ENCODE data around the gene DNAJC21. TPM values are rescaled to one million over a fixed set of nuclear protein-coding genes. Genes with fewer than 3 reads are reported as not detected.

DNAJC21 gene
- total RNA-seq, 1 donor from 2014 or later: 36.8 TPM

DNA sequence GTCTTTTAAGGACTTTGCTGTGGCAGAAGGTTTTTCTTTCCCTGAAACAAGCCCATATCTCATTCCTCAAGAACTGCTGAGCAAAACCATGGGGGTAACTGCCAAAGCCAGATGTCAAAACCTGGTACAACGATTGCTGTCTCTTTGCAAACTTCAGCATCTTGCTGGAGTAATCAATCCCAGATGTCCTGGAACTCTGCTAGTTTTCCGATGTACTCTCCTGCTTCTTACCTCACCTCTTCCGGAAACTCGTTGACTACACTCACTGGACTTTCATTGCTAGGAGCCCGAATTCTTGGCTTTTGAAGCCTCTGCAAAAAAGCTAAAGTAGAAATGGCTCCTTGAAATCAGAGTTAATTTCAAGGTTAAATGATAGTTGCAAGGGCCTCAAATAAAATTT lies 37.4 kb upstream of the DNAJC21 start:
- no peak for DNase-seq (ENCODE audit: low spot score)
- H3K27me3 Mint-ChIP-seq (ENCODE audit: unreplicated experiment): peaks cover 2% of the 10 kb centered on the region

GRCh38 chr5:34892414-34892813 lies 36.9 kb upstream of the DNAJC21 start:
- Mint-ChIP-seq H3K9me3 (ENCODE audit: unreplicated experiment) (no peaks in the 10 kb centered on the region), H3K27me3 (ENCODE audit: unreplicated experiment) (peaks cover 2% of the 10 kb centered on the region), H3K4me1 (ENCODE audit: unreplicated experiment) (no peaks in the 10 kb centered on the region), H3K4me3 (ENCODE audit: unreplicated experiment) (no peak overlapping the region), H3K36me3 (ENCODE audit: low read depth, unreplicated experiment) (no peaks in the 10 kb centered on the region), H3K27ac (ENCODE audit: unreplicated experiment) (no peak overlapping the region)
- TF ChIP-seq, protein P1, sequence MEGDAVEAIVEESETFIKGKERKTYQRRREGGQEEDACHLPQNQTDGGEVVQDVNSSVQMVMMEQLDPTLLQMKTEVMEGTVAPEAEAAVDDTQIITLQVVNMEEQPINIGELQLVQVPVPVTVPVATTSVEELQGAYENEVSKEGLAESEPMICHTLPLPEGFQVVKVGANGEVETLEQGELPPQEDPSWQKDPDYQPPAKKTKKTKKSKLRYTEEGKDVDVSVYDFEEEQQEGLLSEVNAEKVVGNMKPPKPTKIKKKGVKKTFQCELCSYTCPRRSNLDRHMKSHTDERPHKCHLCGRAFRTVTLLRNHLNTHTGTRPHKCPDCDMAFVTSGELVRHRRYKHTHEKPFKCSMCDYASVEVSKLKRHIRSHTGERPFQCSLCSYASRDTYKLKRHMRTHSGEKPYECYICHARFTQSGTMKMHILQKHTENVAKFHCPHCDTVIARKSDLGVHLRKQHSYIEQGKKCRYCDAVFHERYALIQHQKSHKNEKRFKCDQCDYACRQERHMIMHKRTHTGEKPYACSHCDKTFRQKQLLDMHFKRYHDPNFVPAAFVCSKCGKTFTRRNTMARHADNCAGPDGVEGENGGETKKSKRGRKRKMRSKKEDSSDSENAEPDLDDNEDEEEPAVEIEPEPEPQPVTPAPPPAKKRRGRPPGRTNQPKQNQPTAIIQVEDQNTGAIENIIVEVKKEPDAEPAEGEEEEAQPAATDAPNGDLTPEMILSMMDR (IDR thresholded peaks at IDR 0.05; ENCODE audit: unreplicated experiment): no peak
- no peak for DNase-seq (ENCODE audit: low spot score)

More for the DNA sequence above, 37.4 kb upstream of the DNAJC21 start:
- H3K9me3 Mint-ChIP-seq (ENCODE audit: unreplicated experiment): no peaks in the 10 kb centered on the region
- no peaks in the 10 kb centered on the region for H3K4me1 Mint-ChIP-seq (ENCODE audit: unreplicated experiment)
- H3K36me3 Mint-ChIP-seq (ENCODE audit: low read depth, unreplicated experiment): no peaks in the 10 kb centered on the region
- TF ChIP-seq, protein P1 (IDR thresholded peaks at IDR 0.05; ENCODE audit: unreplicated experiment): no peak
- no peak overlapping the region for H3K27ac Mint-ChIP-seq (ENCODE audit: unreplicated experiment)
- H3K4me3 Mint-ChIP-seq (ENCODE audit: unreplicated experiment): no peak overlapping the region

DNA sequence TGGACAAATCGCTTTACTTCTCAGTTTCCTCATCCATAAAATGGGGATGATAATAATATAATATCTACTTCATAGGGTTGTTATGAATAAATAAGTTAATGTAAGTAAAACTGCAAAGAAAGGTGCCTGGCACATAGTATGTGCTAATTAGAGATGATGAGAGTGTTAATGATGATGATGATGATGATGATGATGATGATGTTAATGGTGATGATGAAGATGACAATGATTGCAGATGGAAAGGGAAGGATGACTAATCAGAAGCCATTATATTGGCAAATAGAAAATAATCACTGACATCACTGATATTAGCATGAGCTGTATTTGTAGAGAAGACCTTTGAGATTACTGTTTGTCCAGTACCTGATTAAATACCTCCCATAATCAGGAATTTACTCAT lies 34.6 kb upstream of the DNAJC21 start:
- DNase-seq (ENCODE audit: low spot score): no peak
- TF ChIP-seq, protein P1 (IDR thresholded peaks at IDR 0.05; ENCODE audit: unreplicated experiment): no peak
- H3K9me3 Mint-ChIP-seq (ENCODE audit: unreplicated experiment): no peaks in the 10 kb centered on the region
- no peaks in the 10 kb centered on the region for H3K4me1 Mint-ChIP-seq (ENCODE audit: unreplicated experiment)
- H3K4me3 Mint-ChIP-seq (ENCODE audit: unreplicated experiment): no peak overlapping the region
- H3K27ac Mint-ChIP-seq (ENCODE audit: unreplicated experiment): no peak overlapping the region
- H3K36me3 Mint-ChIP-seq (ENCODE audit: low read depth, unreplicated experiment): no peaks in the 10 kb centered on the region
- H3K27me3 Mint-ChIP-seq (ENCODE audit: unreplicated experiment): no peaks in the 10 kb centered on the region

DNA sequence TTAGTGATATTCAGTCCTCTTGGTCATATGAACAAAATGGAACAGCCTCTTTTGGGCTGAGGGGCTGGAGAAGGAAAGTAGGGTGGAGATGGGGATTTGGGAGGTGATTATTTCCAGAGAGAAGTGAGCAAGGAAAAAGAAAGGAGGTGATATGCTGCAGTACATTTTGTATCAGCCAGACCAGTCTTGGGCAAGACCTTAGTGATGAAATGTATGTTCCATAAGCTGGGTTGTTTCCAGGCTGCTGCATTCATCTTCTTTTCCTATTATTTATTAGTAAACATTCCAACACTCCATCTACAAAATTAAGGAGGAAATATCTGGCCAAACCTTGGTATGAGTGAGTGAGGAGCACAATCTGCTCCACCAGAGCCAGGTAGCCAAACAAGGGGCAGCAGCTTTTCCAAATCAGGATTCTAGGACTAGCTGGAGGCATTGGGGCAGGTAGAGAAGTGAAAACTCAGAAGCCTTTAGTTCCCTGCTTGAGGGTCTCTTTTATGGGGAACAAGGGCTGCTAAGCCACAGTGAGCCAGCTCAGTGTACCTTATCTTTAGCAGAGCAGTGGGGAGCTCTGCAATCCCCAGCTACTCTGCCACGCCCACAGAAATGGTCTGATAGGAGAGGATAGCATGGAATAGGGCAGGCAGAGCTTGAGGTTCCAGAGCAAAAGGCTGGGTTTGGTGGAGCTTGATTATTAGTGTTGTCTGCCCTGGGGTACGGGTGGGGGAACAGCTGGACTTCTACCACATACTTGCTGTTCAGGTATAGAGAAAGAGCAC lies 33.5 kb upstream of the DNAJC21 start:
- TF ChIP-seq, protein P1 (IDR thresholded peaks at IDR 0.05; ENCODE audit: unreplicated experiment): no peak
- Mint-ChIP-seq H3K9me3 (ENCODE audit: unreplicated experiment) (no peaks in the 10 kb centered on the region), H3K27ac (ENCODE audit: unreplicated experiment) (no peak overlapping the region), H3K27me3 (ENCODE audit: unreplicated experiment) (no peaks in the 10 kb centered on the region), H3K4me1 (ENCODE audit: unreplicated experiment) (no peaks in the 10 kb centered on the region), H3K36me3 (ENCODE audit: low read depth, unreplicated experiment) (no peaks in the 10 kb centered on the region), H3K4me3 (ENCODE audit: unreplicated experiment) (no peak overlapping the region)
- DNase-seq (ENCODE audit: low spot score): no peak

DNA sequence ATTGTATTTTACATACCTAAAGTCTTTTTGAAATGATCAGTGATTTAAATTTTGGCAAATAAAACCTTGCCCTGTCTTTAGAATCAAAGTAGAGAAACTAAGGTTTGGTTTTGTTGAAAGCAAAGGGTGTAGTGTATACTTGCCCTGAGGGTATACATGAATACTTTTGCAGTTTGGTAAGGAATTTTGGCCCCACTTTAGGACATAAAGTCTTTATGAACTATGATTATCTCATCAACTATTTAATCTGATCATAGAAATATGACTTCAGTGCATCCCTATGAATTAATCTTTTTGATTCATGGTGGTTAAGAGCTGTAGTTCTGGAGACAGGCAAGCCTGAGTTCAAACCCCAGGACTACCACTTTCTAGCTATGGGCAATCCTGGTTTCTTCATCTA lies 31.7 kb upstream of the DNAJC21 start:
- no peak overlapping the region for H3K27ac Mint-ChIP-seq (ENCODE audit: unreplicated experiment)
- H3K36me3 Mint-ChIP-seq (ENCODE audit: low read depth, unreplicated experiment): no peaks in the 10 kb centered on the region
- H3K9me3 Mint-ChIP-seq (ENCODE audit: unreplicated experiment): no peaks in the 10 kb centered on the region
- TF ChIP-seq, protein P1 (IDR thresholded peaks at IDR 0.05; ENCODE audit: unreplicated experiment): no peak
- H3K4me1 Mint-ChIP-seq (ENCODE audit: unreplicated experiment): no peaks in the 10 kb centered on the region
- H3K27me3 Mint-ChIP-seq (ENCODE audit: unreplicated experiment): no peaks in the 10 kb centered on the region
- no peak for DNase-seq (ENCODE audit: low spot score)
- H3K4me3 Mint-ChIP-seq (ENCODE audit: unreplicated experiment): no peak overlapping the region
